HG03060 (cell line): ENCODE results near the gene MRC1.
"Not testable (repeated sequence)": the region's sequence is repeated elsewhere in the genome, so short reads cannot be mapped to it uniquely, and the experiment has no call there.

Experiments used
- ATAC-seq: cut with Tn5 transposase; IDR thresholded peaks from one replicate; pipeline ENCODE4 v1.9.1; 2021; ENCODE audit warnings: low read depth, moderate number of reproducible peaks; ENCODE audit not compliant: unreplicated experiment

The MRC1 gene

DNA sequence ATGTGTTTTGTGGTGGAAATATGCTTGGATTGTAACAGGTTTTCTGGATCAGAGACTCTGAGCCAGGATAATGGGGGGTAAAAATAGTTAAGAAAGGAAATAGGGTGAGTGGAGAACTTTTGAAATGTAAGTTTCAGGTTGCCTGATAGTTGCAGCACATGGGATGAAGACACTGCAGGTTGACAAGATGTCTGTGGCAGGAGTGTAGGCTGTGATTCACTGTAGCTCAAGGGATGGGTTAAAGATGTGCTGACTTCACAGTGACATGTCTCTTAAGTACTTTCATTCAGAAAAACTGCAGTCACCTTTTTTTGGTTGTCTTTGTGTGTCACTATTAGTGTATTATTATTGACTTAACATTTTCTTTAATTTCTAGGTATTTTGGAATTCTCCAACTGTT, 79.0 kb downstream of the MRC1 start:
- ATAC-seq: no peak

DNA sequence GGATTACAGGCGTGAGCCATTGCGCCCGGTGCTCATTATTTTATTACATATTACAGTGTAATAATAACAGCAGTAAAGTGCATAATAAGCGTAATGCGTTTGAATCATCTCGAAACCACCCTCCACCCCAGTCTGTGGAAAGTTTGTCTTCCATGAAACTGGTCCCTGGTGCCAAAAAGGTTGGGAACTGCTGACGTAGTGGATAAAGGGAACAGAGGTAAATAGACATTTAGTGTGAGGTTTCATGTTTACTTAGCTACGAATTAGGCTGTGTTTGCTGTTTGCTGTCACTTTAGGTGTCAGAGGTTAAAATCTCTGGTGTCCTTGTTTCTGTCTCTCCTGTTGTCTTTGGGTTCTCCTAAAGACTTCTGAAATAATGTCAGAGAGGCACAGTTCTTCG, 82.3 kb downstream of the MRC1 start:
- ATAC-seq: no peak

DNA sequence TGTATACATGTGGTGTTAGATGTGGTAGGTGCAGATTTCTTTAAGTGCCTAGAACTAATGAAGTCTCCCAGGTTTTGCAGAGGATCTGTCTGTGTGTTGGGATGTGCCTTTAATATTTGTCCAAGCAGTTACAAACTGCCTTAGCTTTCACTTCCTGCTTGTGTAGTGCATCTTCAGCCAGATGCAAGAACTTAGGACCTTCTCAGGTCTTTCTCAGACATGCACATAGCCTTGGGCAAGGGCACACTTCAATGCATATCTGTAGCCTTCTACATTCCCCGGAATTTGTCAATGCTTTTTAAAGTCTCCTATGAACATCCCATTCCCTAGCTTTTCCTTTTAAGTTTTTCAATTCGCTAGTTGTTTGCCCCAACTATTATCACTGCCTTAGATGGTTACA, 95.4 kb downstream of the MRC1 start:
- ATAC-seq: no peak

DNA sequence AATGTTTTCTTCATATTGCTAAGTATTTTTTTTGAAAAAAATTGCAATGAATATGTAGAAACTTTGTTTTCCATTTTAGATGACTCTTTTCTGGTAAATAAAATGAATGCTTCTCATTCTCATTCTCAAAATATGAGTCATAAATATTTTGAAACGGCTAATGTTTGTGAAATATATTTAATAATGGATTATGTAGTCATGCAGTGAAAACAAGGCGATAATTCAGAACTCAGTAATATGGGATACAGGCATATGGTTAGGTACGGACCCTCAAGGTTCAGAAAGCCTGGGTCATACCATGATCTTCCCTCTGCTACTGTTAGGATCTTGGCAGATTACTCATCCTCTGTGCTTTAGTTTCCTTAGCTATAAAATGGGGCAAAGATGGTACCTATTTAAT, 96.3 kb downstream of the MRC1 start:
- no peak for ATAC-seq

DNA sequence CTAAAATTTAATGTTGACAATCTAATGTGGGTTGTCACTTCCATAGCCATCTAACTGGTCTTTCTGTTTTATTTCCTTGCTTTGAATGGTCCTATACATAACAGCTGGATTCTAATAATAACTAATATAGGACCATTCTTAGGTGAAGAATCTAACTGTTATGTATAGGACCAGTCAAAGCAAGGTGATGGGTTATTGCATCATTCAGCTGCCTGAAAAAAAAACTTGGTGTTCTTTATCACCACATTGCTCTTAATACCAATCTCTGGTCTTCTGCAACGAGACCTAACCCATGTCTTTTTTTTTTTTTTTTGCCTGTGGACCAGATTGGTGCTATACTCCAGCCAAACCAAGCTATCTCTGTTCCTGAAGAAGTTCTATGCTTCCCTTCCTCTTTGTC, 96.9 kb downstream of the MRC1 start:
- no peak for ATAC-seq

DNA sequence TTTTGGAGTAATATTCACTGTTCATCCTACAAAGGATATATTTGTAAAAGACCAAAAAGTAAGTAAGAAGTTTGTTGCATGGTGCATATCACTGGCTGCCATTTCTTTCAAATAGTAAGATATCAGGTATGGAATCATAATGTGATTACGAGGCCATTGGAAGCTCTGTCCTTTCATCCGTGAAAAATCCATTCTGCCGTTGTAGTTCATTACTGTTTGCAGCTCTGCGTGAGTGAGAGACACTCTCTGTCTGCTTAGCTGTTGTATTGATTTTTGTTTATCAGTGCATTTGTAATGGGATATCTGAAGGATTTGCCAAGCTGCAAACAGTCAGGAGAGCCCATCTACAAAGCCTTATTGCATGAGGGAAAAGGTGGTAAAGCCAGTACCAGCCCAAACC, 98.5 kb downstream of the MRC1 start:
- no peak for ATAC-seq

DNA sequence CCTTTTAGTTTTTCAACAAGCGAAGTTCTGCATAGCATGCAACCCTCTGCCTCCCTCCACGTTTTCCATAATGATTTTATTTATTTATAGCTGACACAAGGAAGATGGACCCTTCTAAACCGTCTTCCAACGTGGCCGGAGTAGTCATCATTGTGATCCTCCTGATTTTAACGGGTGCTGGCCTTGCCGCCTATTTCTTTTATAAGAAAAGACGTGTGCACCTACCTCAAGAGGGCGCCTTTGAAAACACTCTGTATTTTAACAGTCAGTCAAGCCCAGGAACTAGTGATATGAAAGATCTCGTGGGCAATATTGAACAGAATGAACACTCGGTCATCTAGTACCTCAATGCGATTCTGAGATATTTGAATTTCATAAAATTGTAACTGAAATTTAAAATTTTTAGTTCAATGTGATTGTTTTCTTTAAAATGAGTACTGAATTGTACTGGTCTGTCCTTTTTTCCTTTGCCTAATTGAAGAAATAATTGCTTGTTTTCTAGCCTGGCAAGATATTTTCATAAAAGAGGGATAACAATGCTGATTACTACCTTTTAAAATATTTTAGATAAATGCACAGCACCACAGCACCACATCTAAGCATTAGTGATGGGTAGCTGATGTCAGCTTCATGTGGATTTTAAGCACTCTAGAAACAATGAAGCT, 101.1 kb downstream of the MRC1 start:
- no peak for ATAC-seq

DNA sequence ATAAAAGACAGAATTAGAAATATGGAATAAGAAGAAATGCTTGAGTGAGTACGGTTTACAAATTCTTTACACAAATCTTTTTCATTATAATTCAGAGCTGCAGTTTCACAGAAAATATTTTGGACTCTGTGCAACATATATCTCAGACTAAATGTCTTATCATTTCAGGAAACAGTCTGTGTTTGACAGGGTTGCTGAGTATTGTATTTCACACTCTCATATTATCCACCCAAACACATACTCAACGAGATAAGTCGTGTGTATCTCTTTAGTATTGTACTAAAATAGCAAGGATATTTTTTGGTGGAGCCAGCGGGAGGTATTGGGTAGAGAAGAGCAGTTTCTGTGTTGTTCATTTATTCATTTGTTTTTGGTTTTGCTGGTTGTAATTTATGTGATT, 103.6 kb downstream of the MRC1 start:
- ATAC-seq: no peak

DNA sequence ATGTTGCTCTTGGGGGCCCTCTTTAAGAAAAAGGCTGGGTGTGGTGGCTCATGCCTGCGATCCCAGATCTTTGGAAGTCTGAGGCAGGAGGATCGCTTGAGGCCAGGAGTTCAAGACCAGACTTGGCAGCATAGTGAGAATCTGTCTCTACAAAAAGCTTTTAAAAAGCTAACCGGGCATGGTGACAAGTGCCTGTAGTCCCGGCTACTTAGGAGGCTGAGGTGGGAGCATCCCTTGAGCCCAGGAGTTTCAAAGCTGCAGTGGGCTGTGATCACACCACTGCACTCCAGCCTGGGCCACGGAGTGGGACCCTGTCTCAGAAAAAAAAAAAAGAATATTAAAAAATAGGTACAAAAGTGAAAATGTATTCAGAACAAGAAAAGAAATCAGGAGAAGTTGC, 104.5 kb downstream of the MRC1 start:
- ATAC-seq: no peak

DNA sequence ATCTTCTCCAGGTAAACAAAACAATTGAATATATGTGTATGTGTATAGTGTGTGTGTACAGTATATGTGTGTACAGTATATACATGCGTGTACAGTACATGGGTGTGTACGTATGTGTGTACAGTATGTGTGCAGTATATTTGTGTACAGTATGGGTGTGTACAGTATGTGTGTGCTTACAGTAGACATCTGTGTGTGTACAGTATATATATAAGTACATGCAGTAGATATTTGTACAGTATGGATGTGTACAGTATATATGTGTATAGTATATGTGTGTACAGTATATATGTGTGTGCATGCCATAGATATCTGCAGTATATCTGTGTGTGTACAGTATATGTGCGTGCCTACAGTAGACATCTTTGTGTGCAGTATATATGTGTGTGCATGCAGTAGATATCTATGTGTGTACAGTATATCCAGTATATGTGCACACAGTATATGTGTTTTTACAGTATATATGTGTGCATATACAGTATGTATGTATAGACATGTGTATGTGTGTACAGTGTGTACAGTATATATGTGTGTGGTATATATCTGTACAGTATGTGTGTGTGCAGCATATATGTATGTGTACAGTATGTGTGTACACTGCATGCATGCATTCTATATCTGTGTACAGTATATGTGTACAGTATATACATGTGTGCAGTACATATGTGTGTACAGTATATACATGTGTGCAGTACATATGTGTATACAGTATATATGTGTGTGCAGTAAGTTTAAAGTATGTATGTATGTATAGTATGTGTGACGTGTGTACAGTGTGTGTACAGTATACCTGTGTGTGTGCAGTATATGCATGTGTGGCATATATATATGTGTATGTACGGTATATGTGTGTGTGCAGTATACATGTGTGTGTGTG, 105.3 kb downstream of the MRC1 start:
- ATAC-seq: no peak

DNA sequence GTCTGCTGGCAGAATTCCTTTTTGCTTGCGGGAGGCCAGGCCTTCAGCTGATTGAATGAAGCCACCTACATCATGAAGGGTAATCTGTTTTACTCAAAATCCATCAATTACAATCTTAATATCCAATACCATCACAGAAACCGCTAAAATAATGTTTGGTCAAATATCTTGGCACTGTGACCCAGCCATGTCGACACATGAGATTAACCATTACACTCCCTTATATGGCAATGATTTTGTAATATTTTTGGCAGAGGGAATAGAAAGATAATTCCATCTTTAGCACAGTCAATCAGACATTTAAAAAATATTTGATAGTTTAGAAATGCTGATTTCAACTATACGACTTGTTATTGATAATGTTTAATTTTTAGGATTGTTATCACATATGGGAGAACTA, 106.0 kb downstream of the MRC1 start:
- no peak for ATAC-seq

DNA sequence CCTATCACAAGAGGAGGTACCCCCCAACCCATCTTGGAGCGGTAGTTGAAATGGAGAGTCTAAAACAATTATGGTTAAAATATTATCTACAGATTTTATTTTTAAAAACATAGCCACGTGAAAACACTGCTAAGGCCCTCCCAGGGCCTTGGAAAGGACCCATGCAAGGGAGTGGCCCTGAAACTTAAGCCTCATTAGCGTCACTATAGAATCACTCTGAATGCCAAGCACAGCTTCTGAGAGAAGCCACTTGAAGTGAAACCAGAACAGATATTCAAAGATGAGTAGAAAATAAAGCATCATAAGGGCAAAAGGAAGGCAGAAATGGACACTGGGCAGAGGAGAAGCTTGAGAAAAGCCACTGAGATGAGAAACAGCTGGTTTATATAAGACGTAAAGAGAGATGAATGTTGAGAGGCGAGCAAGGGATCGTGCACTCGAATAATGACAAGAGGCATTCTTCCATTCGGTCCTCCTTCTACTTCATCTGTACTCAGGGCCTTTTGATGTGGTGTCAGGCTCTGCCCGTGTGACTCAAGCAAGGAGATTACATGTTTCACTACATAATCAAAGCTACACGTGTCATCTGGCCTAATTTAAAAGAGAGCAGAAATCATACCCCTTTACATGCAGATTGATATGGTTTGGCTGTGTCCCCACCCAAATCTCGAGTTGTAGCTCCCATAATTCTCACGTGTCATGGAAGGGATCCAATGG, 109.2 kb downstream of the MRC1 start:
- no peak for ATAC-seq

DNA sequence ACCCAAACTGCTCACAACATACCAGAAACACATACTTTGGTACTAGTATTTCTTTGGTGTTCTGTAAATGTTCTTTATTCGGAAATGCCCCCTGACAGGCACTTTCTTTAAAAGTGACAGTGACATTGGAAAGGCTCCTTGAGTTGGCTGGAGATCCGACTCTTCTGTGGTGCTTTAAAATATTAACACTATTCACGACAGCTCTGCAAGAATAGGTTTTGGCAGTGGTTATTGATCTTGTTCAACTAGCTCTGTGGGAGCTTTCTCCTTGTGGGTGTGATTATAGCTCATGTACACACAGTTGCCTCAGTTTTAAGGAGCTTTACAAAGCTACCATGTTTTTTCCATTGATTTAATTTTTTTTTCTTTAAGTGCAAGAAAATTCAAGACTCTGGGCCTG, 112.2 kb downstream of the MRC1 start:
- no peak for ATAC-seq

DNA sequence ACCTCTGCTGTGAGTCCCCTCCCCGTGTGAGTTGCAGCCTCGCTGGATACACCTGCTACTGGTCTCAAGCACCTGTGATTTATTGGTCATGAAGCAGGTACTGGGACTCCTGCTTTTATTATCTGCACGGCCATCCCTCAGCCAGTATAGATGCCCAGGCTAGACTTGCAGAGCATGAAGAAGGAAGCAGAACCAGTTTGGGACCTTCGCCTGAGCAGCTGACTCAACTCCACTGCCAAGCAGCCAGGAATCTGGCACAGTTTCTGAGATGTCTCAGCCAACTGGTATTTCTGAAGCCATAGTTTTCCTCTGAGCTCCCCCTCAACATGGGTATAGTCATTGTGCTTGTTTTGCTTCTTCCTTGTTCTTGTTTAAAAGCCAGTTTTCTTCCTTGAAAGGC, 114.6 kb downstream of the MRC1 start:
- no peak for ATAC-seq

DNA sequence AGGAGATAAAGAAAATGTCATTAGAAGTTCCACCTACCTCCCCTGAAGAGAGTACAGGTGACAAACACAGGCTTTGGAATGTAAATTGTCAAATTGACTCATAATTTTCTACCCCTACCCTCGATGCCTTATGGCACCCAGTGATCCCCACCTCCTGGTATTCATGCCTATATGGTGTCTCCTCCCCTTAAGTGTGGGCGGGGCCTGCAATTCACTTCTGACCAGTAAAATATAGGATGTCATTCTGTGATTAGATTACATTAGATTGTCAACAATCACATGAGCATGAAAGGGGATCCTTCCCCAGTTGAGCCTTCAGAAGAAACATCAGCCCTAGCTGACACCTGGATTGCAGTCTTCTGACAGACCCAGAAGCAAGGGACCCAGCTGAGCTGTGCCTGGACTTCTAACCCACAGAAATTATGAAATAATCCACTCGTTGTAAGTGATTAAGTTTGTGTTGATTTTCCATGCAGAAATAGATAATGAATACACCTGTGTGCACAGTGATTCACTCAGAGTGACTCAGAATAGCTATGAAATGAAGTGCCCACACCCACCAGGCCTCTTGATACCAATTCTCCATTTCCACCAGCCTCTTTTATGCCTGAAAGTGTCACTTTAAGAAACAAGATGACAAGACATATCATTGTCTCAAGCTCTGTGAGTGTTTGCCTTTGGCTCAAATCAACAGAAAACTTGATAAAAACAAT, 134.0 kb downstream of the MRC1 start:
- ATAC-seq: no peak

DNA sequence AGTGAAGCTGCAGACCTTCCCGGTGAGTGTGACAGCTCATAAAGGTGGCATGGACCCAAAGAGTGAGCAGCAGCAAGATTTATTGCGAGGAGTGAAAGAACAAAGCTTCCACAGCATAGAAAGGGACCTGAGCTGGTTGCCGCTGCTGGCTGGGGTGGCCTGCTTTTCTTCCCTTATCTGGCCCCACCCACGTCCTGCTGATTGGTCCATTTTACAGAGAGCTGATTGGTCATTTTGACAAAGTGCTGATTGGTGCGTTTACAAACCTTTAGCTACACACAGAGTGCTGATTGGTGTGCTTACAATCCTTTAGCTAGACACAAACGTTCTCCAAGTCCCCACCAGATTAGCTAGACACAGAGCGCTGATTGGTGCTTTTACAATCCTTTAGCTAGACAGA, 141.1 kb downstream of the MRC1 start:
- ATAC-seq: not testable (repeated sequence)

DNA sequence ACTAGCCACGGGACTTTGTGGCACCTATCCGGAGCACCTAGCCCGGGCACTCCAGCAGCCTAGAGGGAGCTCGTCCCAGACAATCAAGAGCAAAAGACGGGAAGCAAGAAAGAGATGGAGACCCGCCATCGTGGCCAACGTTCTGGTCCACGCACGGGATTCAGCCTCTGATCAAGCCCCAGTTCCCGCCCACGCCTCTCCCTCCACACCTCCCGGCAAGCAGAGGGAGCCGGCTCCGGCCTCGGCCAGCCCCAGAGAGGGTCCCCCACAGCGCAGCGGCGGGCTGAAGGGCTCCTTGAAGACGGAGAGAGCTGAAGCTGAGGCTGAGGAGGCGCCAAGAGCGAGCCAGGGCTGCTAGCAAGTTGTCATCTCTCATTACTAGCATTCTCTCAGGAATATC, 141.6 kb downstream of the MRC1 start:
- ATAC-seq: no peak

DNA sequence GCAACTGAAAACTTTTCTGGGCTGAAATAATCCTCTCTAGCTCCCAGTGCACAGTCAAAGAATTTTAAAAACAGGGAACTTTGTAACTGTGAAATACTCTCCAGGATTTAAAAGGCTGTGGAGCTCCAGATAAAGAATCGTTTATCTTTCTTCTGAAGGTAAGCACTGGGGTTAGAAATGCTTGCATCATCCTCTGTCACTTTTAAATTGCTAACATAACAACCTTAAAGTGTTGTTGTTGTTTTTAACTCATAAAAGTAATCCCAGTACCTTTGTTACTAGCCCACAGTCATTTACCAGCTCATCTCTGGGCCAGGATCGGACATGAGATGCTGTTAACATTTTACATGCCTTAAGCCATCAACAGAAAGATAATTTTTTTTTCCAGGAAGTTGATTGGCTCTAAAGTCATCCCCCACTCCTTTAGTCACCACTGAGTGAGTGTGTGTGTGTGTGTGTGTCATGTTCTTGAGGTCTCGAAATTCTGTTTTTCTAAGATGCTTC, 142.8 kb downstream of the MRC1 start, which contains the start of gene SLC39A12:
Gene SLC39A12 (plus strand): TSS at position 51 of the 504 bp plus-strand sequence. CDS start 1,359 bp downstream, outside the sequence.
- no peak for ATAC-seq

DNA sequence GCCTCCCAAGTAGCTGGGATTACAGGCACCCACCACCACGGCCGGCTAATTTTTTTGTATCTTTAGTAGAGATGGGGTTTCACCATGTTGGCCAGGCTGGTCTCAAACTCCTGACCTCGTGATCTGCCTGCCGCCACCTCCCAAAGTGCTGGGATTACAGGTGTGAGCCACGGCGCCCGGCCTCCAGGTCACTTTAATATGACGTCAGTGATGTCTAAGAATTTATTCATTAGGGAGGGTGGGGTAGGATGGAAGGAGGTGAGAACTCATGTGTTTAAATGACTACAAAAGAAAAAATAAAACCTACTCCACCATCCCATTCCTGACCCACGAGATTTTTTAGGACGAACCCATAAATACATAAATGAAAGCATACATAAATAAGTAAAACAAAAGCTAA, 145.2 kb downstream of the MRC1 start:
- ATAC-seq: not testable (repeated sequence)

DNA sequence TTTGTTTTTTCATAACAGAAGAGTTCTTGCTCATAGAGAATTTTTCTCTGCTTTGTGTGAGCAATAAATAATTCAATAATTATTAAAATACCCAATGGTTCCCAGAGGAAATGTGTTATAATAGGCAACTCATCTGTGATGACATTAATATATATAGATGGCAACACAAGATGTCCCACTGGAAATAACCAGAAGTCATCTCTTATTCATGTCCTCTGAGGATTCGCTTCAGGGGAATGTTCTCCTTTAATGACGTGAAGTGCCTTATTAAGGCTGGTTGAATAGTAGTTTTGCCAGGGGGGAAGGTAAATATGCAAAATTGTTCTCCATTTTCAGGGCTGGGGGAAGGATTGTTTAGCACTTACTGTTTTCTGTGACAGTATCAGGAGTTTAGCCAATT, 145.7 kb downstream of the MRC1 start:
- no peak for ATAC-seq

DNA sequence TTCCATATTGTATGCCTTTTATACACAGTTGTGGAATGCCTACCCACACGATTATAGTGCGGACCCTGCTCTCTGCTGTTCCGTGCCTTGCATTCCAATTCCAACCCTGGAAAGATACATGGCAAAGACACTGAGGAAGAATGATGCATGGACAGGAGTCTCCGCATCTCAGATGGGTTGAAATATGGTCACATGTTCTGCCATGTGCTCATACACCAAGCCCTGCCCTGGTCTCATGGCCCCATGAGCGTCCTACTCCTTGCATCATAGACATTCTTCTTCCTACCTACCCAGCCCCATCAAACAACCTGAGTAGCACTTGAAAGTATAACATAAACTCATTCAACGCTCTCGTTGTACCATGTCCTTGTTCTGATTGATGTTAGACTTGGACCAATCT, 148.9 kb downstream of the MRC1 start:
- ATAC-seq: no peak
